ENCODE results near the gene COL20A1.
"Not testable (repeated sequence)": the region's sequence is repeated elsewhere in the genome, so short reads cannot be mapped to it uniquely, and the experiment has no call there.

The COL20A1 gene

GRCh38 chr20:63292904-63293303, at the start of gene COL20A1:
Gene COL20A1 (plus strand): TSS chr20:63293186. CDS start chr20:63295108, 1,922 bp downstream.
- no peak for DNase-seq

GRCh38 chr20:63243604-63244247, 49.3 kb upstream of the COL20A1 start:
- DNase-seq, result no peak

DNA sequence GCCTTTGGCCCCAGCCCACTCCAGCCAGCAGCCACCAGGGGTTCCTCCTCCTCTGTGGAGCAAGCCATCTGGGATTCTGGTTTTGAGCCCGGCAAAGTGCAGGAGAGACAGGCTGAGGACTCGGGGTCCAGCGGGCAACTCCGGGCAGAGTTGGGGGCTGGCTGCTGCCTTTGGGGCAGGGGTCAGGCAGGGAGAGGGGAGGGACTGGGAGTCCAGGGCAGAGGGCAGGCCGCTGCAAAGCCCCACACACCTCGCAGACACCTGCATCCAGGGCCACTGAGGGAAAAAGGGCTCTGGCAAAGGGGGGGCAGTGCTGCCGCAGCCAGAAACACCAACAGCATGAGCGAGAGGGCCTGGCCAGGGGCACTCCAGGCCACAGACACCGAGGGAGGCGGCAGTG, 48.5 kb upstream of the COL20A1 start:
- no peak for DNase-seq

GRCh38 chr20:63246490-63247288, 46.3 kb upstream of the COL20A1 start:
- no peak for DNase-seq

- no peak for DNase-seq
Observed at GRCh38 chr20:63247671-63248228, 45.2 kb upstream of the COL20A1 start.

DNA sequence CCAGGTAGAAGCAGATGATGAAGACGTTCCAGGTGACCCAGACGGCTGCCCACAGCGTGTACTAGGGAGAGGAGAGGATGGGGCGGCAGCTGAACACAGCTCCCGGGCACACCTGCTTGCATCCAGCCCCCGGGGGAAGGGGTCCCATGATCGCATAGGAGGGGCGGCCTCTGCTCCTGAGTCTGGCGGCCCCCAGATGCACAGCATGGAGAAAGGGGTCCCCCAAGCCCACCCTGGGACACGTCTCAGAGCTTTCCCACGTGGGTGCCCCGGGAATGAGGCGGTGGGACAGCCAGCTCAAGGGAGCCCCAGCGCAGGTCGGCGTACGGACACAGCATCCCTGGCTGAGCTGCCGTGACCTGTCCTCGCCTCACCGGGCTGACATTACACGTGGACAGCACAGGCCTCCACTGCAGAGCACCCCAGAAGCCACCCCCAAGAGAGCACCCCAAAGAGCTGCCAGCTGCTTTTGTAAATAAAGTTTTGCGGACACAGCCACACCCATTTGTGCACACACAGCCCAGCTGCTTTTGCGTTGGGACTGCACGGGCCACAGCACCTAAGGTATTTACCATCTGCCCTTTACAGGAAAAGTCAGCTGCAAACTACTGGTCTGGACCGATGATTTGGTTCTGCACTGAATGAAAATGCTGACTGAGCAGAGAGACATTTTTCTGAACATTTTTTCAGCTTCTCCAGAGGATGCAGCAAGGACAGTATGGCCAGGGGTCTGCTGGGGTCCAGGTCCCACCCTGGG, 44.0 kb upstream of the COL20A1 start:
- DNase-seq, result no peak

DNA sequence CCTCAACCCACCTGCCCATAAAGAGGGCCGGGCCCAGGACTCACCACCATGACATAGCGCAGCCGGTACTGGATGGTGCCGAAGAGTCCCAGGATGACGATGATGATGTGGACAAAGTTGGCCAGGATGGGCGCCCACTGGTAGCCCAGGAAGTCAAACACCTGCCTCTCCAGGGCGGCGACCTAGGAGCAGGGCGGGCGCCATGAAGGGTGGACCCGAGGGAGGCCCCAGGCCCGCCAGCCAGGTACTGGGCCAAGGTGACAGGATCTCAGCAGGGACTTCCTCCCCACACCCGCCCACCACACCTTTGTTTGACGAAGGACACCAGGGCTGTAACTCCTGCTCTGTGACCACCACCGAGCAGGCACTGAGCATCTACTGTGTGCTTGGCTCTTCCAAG, 43.1 kb upstream of the COL20A1 start:
- DNase-seq, result no peak

GRCh38 chr20:63251350-63251749, 41.6 kb upstream of the COL20A1 start:
- DNase-seq, result not testable (repeated sequence)

GRCh38 chr20:63252284-63252711, 40.7 kb upstream of the COL20A1 start:
- DNase-seq, result no peak

GRCh38 chr20:63253065-63253437, 39.9 kb upstream of the COL20A1 start:
- DNase-seq, result no peak

- DNase-seq, result no peak
Observed at GRCh38 chr20:63253438-63254231, 39.4 kb upstream of the COL20A1 start.

DNA sequence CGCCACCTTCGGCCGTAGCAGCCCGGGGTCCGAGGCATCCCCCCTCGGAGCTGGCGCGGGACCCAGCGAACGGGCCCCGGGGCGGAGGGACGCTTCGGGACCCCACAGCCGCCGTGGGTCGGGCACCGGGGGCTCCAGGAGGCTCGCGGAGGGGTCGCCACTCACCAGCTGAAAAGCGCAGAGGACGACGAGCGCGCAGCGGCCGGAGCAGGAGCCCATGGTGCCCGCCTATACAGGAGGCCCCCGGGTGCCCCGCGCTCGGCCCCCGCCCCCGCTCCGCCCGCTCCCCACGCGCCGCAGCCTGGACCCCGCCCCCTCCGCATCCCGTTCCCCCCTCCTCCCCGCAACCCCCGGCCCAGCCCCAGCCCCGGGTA, 38.8 kb upstream of the COL20A1 start, which contains the start of gene NKAIN4:
Gene NKAIN4 (minus strand): TSS at position 232 of the 374 bp plus-strand sequence. CDS start 13 bp downstream, at position 219.
- DNase-seq, result no peak

- DNase-seq, result no peak
Observed at GRCh38 chr20:63254606-63255384, 38.2 kb upstream of the COL20A1 start.

- DNase-seq, result no peak
Observed at GRCh38 chr20:63255931-63256704, 36.9 kb upstream of the COL20A1 start.

DNA sequence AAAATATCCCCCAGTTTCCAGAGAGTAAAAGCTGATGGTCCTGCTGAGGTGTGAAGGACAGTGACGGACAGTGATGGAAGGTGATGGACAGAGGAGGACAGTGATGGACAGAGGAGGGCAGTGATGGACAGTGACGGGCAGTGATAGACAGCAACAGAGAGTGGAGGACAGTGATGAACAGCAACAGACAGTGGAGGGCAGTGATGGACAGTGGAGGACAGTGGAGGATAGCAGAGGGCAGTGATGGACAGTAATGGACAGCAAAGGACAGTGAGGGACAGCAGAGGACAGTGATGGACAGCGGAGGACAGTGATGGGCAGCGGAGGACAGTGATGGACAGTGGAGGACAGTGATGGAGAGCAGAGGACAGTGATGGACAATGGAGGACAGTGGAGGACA, 36.0 kb upstream of the COL20A1 start:
- DNase-seq, result no peak

- no peak for DNase-seq
Observed at GRCh38 chr20:63257629-63258028, 35.4 kb upstream of the COL20A1 start.

DNA sequence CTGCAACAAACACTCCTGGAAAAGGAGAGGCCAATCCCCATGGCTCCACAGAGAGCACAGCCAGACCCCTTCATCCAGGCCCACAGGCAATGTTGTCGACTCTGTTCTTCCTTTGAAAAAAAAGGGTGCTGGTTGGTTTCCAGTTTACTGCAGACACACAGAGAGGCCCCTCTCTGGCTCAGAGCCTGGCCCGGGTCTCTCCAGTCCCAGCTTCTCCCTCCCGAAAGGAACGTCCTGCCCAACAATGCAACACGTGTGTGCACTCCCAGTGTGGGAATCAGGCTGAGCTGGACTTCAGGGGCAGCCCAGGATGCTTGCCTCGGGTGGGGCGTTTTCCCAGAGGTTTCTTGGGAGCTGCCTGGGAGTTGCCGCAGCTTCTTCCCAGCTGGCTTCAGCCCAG, 34.2 kb upstream of the COL20A1 start:
- no peak for DNase-seq

DNA sequence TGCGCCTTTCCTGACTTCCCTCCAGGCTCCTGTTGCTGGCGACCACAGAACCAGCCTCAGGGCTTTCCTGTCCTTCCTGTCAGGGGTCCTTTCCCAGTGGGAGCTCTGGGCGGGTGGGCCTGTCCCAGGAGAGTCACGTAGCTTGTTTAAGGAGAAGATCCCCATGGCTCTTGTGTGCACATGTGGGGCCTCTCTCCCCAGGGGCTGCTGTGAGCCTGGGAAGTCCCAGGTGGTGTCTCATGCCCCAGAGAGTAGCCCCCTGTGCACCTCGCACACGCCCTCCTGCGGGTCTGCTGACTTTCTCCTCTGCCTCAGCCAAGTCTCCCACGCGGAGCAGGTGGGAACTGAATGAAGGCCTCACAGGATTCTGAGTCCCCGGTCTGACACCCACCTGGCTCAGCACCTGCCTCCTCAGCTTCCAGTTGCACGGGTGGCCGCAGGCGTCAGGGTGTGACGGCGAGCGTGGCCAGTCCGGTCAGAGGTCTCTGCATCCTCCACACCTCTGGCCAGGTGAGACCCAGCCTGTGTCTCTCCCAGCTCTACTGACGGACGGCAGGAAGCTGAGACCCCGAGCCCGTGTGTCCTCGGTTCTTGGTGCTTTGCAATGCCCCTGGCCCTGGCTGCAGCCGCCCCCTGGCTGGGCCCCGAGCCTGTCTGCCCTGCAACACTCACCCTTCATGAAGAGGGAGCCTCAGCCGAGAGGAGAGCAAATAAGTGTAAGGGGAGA, 33.1 kb upstream of the COL20A1 start:
- DNase-seq, result no peak

DNA sequence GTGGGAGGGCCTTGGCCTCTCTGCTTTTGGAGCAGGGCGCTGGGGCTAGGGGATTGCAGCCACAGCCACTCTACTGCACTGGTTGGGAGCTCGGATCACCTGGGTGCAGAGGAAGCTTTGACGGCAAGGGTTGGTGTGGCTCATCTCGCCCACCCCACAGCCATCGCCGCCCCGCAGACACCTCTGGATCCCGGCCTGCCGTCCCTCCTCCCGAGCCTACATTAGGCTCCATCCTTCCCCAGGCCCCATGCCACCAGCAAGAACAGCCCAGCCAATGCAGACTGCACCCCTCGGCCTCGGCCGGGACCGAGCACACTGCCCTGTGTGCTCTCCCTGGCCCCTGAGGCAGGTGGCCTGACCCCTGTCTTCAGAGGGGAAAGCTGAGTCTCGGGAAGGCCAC, 32.5 kb upstream of the COL20A1 start:
- DNase-seq, result no peak
